ENCODE data around the gene RHOT1. TPM values are rescaled to one million over a fixed set of nuclear protein-coding genes. Genes with fewer than 3 reads are reported as not detected.

The RHOT1 gene
- total and polyA plus RNA-seq, 3 experiments from 2014 or later = 20.6 to 31.2 (median 22.5) TPM

GRCh38 chr17:32152130-32152529, 9.8 kb downstream of the RHOT1 start:
- ChIA-PET POLR2A (no interaction called here), CTCF (no interaction called here)

GRCh38 chr17:32155896-32156295, 13.6 kb downstream of the RHOT1 start:
- Mint-ChIP-seq H3K27me3 (no peaks in the 10 kb centered on the region), H3K27ac (no peak overlapping the region), H3K9me3 (no peaks in the 10 kb centered on the region), H3K36me3 (peaks cover 5 to 67% (median 19%) of the 10 kb centered on the region in 3 donors), H3K4me3 (no peak overlapping the region), H3K4me1 (peaks cover 10 to 23% (median 14%) of the 10 kb centered on the region in 3 donors)
- CTCF ChIA-PET = no interaction called here
- H3K27ac ChIP-seq (ENCODE audit: low read depth, low read length) = no peak overlapping the region
- H3K27me3 ChIP-seq (ENCODE audit: insufficient read depth, low read length, poor library complexity, severe bottlenecking) = no peaks in the 10 kb centered on the region
- H3K4me3 ChIP-seq (ENCODE audit: low read length) = no peak overlapping the region
- POLR2A ChIA-PET = no interaction called here
- peaks cover 8% of the 10 kb centered on the region for H3K36me3 ChIP-seq (ENCODE audit: insufficient read depth, low read length)
- DNase-seq = no peak
- no peaks in the 10 kb centered on the region for H3K9me3 ChIP-seq (ENCODE audit: low read length)
- no peaks in the 10 kb centered on the region for H3K4me1 ChIP-seq (ENCODE audit: insufficient read depth, low read length)

More at GRCh38 chr17:32152130-32152529, 9.8 kb downstream of the RHOT1 start:
- Mint-ChIP-seq H3K4me3 (no peak overlapping the region), H3K27ac (peak overlapping the region in 3 of 8 donors; percentile 49 to 82 (median 60)), H3K4me1 (peaks cover 28 to 50% (median 37%) of the 10 kb centered on the region in 3 donors), H3K36me3 (peaks cover 5 to 56% (median 19%) of the 10 kb centered on the region in 3 donors), H3K9me3 (no peaks in the 10 kb centered on the region), H3K27me3 (no peaks in the 10 kb centered on the region)
- no peak for DNase-seq
- peaks cover 8% of the 10 kb centered on the region for H3K36me3 ChIP-seq (ENCODE audit: insufficient read depth, low read length)
- H3K4me1 ChIP-seq (ENCODE audit: insufficient read depth, low read length) = no peaks in the 10 kb centered on the region
- H3K27me3 ChIP-seq (ENCODE audit: insufficient read depth, low read length, poor library complexity, severe bottlenecking) = no peaks in the 10 kb centered on the region
- H3K27ac ChIP-seq (ENCODE audit: low read depth, low read length) = no peak overlapping the region
- H3K4me3 ChIP-seq (ENCODE audit: low read length) = no peak overlapping the region
- H3K9me3 ChIP-seq (ENCODE audit: low read length) = no peaks in the 10 kb centered on the region

GRCh38 chr17:32156656-32157055, 14.4 kb downstream of the RHOT1 start:
- peaks cover 5 to 69% (median 22%) of the 10 kb centered on the region in 3 donors for H3K36me3 Mint-ChIP-seq
- H3K27ac Mint-ChIP-seq = no peak overlapping the region
- H3K9me3 ChIP-seq (ENCODE audit: low read length) = no peaks in the 10 kb centered on the region
- no peak overlapping the region for H3K27ac ChIP-seq (ENCODE audit: low read depth, low read length)
- DNase-seq = no peak
- ChIA-PET CTCF (interaction anchor here (1.1 kb wide), 1 partner anchor 18 kb away, joined by 4 read pairs; no protein-coding TSS in a partner anchor), POLR2A (no interaction called here)
- peaks cover 8 to 16% (median 9%) of the 10 kb centered on the region in 3 donors for H3K4me1 Mint-ChIP-seq
- H3K4me3 ChIP-seq (ENCODE audit: low read length) = no peak overlapping the region
- no peaks in the 10 kb centered on the region for H3K27me3 ChIP-seq (ENCODE audit: insufficient read depth, low read length, poor library complexity, severe bottlenecking)
- H3K4me3 Mint-ChIP-seq = no peak overlapping the region
- no peaks in the 10 kb centered on the region for H3K9me3 Mint-ChIP-seq
- no peaks in the 10 kb centered on the region for H3K27me3 Mint-ChIP-seq
- H3K4me1 ChIP-seq (ENCODE audit: insufficient read depth, low read length) = no peaks in the 10 kb centered on the region
- peaks cover 8% of the 10 kb centered on the region for H3K36me3 ChIP-seq (ENCODE audit: insufficient read depth, low read length)

- CTCF ChIA-PET = interaction anchor here (1.1 kb wide), 1 partner anchor 18 kb away, joined by 4 read pairs; no protein-coding TSS in a partner anchor
- no peak overlapping the region for H3K27ac ChIP-seq (ENCODE audit: low read depth, low read length)
- Mint-ChIP-seq H3K9me3 (no peaks in the 10 kb centered on the region), H3K27me3 (no peaks in the 10 kb centered on the region), H3K4me1 (peaks cover 5 to 11% (median 11%) of the 10 kb centered on the region in 3 donors), H3K4me3 (no peak overlapping the region), H3K27ac (peak overlapping the region in 1 of 8 donors; percentile 61), H3K36me3 (peaks cover 5 to 70% (median 19%) of the 10 kb centered on the region in 3 donors)
- peaks cover 8% of the 10 kb centered on the region for H3K36me3 ChIP-seq (ENCODE audit: insufficient read depth, low read length)
- no peak overlapping the region for H3K4me3 ChIP-seq (ENCODE audit: low read length)
- POLR2A ChIA-PET = interaction anchor here (0.6 kb wide), 1 partner anchor 1325 kb away, joined by 3 read pairs; the partner anchor contains the start of gene ATAD5
- DNase-seq = no peak
- H3K9me3 ChIP-seq (ENCODE audit: low read length) = no peaks in the 10 kb centered on the region
- no peaks in the 10 kb centered on the region for H3K4me1 ChIP-seq (ENCODE audit: insufficient read depth, low read length)
- H3K27me3 ChIP-seq (ENCODE audit: insufficient read depth, low read length, poor library complexity, severe bottlenecking) = no peaks in the 10 kb centered on the region
Observed at GRCh38 chr17:32157225-32157624, 14.9 kb downstream of the RHOT1 start.

GRCh38 chr17:32158870-32159585, 16.7 kb downstream of the RHOT1 start:
- no peak for DNase-seq
- Mint-ChIP-seq H3K4me3 (no peak overlapping the region), H3K27ac (no peak overlapping the region), H3K27me3 (no peaks in the 10 kb centered on the region), H3K9me3 (peaks cover 0 to 2% (median 0%) of the 10 kb centered on the region in 5 donors), H3K36me3 (peaks cover 5 to 58% (median 13%) of the 10 kb centered on the region in 3 donors), H3K4me1 (peaks cover 0 to 10% (median 7%) of the 10 kb centered on the region in 3 donors)
- no peaks in the 10 kb centered on the region for H3K4me1 ChIP-seq (ENCODE audit: insufficient read depth, low read length)
- no peaks in the 10 kb centered on the region for H3K36me3 ChIP-seq (ENCODE audit: insufficient read depth, low read length)
- no peak overlapping the region for H3K4me3 ChIP-seq (ENCODE audit: low read length)
- ChIA-PET POLR2A (no interaction called here), CTCF (no interaction called here)
- no peaks in the 10 kb centered on the region for H3K9me3 ChIP-seq (ENCODE audit: low read length)
- H3K27me3 ChIP-seq (ENCODE audit: insufficient read depth, low read length, poor library complexity, severe bottlenecking) = no peaks in the 10 kb centered on the region
- no peak overlapping the region for H3K27ac ChIP-seq (ENCODE audit: low read depth, low read length)

GRCh38 chr17:32159586-32160438, 17.5 kb downstream of the RHOT1 start:
- ChIA-PET POLR2A (no interaction called here), CTCF (no interaction called here)
- H3K27me3 ChIP-seq (ENCODE audit: insufficient read depth, low read length, poor library complexity, severe bottlenecking) = no peaks in the 10 kb centered on the region
- no peak overlapping the region for H3K4me3 Mint-ChIP-seq
- no peak overlapping the region for H3K4me3 ChIP-seq (ENCODE audit: low read length)
- H3K36me3 Mint-ChIP-seq = peaks cover 5 to 55% (median 13%) of the 10 kb centered on the region in 3 donors
- no peaks in the 10 kb centered on the region for H3K27me3 Mint-ChIP-seq
- H3K27ac Mint-ChIP-seq = peak overlapping the region in 1 of 8 donors; percentile 64
- DNase-seq = no peak
- peaks cover 0 to 10% (median 7%) of the 10 kb centered on the region in 3 donors for H3K4me1 Mint-ChIP-seq
- no peaks in the 10 kb centered on the region for H3K4me1 ChIP-seq (ENCODE audit: insufficient read depth, low read length)
- no peak overlapping the region for H3K27ac ChIP-seq (ENCODE audit: low read depth, low read length)
- no peaks in the 10 kb centered on the region for H3K36me3 ChIP-seq (ENCODE audit: insufficient read depth, low read length)
- no peaks in the 10 kb centered on the region for H3K9me3 ChIP-seq (ENCODE audit: low read length)
- peaks cover 0 to 2% (median 0%) of the 10 kb centered on the region in 5 donors for H3K9me3 Mint-ChIP-seq

GRCh38 chr17:32160526-32160925, 18.2 kb downstream of the RHOT1 start:
- DNase-seq = no peak
- CTCF ChIA-PET = no interaction called here
- no peak overlapping the region for H3K27ac Mint-ChIP-seq
- Histone ChIP-seq H3K4me1 (ENCODE audit: insufficient read depth, low read length) (no peaks in the 10 kb centered on the region), H3K27ac (ENCODE audit: low read depth, low read length) (no peak overlapping the region), H3K9me3 (ENCODE audit: low read length) (no peaks in the 10 kb centered on the region), H3K36me3 (ENCODE audit: insufficient read depth, low read length) (no peaks in the 10 kb centered on the region), H3K27me3 (ENCODE audit: insufficient read depth, low read length, poor library complexity, severe bottlenecking) (no peaks in the 10 kb centered on the region), H3K4me3 (ENCODE audit: low read length) (no peak overlapping the region)
- H3K36me3 Mint-ChIP-seq = peaks cover 5 to 54% (median 13%) of the 10 kb centered on the region in 3 donors
- H3K9me3 Mint-ChIP-seq = peaks cover 0 to 2% (median 0%) of the 10 kb centered on the region in 5 donors
- H3K4me3 Mint-ChIP-seq = no peak overlapping the region
- POLR2A ChIA-PET = no interaction called here
- peaks cover 0 to 10% (median 7%) of the 10 kb centered on the region in 3 donors for H3K4me1 Mint-ChIP-seq
- H3K27me3 Mint-ChIP-seq = no peaks in the 10 kb centered on the region

- Mint-ChIP-seq H3K4me1 (peaks cover 0 to 8% (median 7%) of the 10 kb centered on the region in 3 donors), H3K4me3 (no peak overlapping the region), H3K27me3 (no peaks in the 10 kb centered on the region), H3K27ac (no peak overlapping the region), H3K36me3 (peaks cover 5 to 49% (median 11%) of the 10 kb centered on the region in 3 donors), H3K9me3 (peaks cover 0 to 2% (median 0%) of the 10 kb centered on the region in 5 donors)
- H3K27me3 ChIP-seq (ENCODE audit: insufficient read depth, low read length, poor library complexity, severe bottlenecking) = no peaks in the 10 kb centered on the region
- DNase-seq = no peak
- ChIA-PET CTCF (no interaction called here), POLR2A (no interaction called here)
- H3K4me1 ChIP-seq (ENCODE audit: insufficient read depth, low read length) = no peaks in the 10 kb centered on the region
- H3K27ac ChIP-seq (ENCODE audit: low read depth, low read length) = no peak overlapping the region
- no peaks in the 10 kb centered on the region for H3K36me3 ChIP-seq (ENCODE audit: insufficient read depth, low read length)
- H3K9me3 ChIP-seq (ENCODE audit: low read length) = no peaks in the 10 kb centered on the region
- H3K4me3 ChIP-seq (ENCODE audit: low read length) = no peak overlapping the region
Observed at GRCh38 chr17:32161029-32161428, 18.7 kb downstream of the RHOT1 start.

Measured in CD8-positive, alpha-beta memory T cell (primary cell).